GM10266 (cell line): ENCODE data around the gene AIFM3.
"Not testable (repeated sequence)": the region's sequence is repeated elsewhere in the genome, so short reads cannot be mapped to it uniquely, and the experiment has no call there.

ENCODE experiments used
- DNase-seq: peaks from one replicate; pipeline ENCODE4 v3.0.0; 2012; ENCODE audit errors: extremely low spot score
- CTCF ChIP-seq: IDR thresholded peaks from 2 replicates; pipeline ENCODE4 v1.5.1; 2012; ENCODE audit warnings: mild to moderate bottlenecking, low read depth; ENCODE audit not compliant: control insufficient read depth, insufficient read depth; ENCODE audit errors: missing control alignments

Gene AIFM3

GRCh38 chr22:20927940-20928572 lies 39.0 kb upstream of the AIFM3 start:
- TF ChIP-seq CTCF, result no peak
- no peak for DNase-seq

DNA sequence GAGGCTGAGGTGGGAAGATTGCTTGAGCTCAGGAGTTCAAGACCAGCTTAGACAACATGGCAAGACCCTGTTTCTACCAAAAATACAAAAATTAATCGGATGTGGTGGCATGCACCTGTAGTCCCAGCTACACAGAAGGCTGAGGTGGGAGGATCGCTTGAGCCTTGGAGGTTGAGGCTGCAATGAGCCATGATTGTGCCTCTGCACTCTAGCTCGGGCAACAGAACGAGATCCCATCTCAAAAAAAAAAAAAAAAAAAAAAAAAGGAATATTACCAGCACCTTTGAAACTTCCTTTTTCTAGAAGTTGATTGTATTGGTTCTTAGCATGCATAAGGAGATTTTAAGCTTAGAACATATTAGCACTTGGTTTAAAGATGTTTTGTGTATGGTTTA lies 38.5 kb upstream of the AIFM3 start:
- DNase-seq, result no peak
- no peak for TF ChIP-seq CTCF

- DNase-seq, result no peak
- TF ChIP-seq CTCF, result no peak
Measured at GRCh38 chr22:20930004-20930403, 37.1 kb upstream of the AIFM3 start.

- DNase-seq, result not testable (repeated sequence)
Measured at GRCh38 chr22:20930435-20930834, 36.6 kb upstream of the AIFM3 start.

DNA sequence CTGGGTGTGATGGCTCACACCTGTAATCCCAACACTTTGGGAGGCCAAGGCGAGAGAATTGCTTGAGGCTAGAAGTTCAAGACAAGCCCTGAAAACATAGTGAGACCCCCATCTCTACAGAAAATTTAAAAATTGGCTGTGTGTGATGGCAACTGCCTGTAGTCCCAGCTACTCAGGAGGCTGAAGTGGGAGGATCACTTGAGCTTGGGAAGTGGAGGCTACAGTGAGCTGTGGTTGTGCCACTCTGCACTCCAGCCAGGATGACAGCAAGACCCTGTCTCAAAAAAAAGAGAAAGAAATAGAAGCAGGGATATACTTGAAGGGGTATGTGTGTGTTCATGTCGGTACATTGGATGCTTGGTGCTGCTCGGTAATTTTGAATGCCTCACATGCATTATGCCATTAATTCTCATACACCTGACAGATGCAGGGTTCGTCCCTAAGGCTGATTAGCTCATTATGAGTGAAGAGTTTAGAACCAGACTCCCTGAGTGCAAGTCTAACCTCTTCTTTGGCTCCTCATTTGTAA lies 35.9 kb upstream of the AIFM3 start:
- DNase-seq, result no peak
- TF ChIP-seq CTCF, result no peak

DNA sequence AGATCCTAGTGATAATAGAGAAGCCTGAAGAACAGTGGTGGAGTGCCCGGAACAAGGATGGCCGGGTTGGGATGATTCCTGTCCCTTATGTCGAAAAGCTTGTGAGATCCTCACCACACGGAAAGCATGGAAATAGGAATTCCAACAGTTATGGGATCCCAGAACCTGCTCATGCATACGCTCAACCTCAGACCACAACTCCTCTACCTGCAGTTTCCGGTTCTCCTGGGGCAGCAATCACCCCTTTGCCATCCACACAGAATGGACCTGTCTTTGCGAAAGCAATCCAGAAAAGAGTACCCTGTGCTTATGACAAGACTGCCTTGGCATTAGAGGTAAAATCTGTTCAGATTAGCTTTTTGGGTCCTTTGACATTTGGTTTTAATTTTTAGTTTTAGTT lies 33.1 kb upstream of the AIFM3 start:
- no peak for TF ChIP-seq CTCF
- DNase-seq, result no peak

- not testable (repeated sequence) for DNase-seq
Measured at GRCh38 chr22:20935049-20935448, 32.0 kb upstream of the AIFM3 start.

DNA sequence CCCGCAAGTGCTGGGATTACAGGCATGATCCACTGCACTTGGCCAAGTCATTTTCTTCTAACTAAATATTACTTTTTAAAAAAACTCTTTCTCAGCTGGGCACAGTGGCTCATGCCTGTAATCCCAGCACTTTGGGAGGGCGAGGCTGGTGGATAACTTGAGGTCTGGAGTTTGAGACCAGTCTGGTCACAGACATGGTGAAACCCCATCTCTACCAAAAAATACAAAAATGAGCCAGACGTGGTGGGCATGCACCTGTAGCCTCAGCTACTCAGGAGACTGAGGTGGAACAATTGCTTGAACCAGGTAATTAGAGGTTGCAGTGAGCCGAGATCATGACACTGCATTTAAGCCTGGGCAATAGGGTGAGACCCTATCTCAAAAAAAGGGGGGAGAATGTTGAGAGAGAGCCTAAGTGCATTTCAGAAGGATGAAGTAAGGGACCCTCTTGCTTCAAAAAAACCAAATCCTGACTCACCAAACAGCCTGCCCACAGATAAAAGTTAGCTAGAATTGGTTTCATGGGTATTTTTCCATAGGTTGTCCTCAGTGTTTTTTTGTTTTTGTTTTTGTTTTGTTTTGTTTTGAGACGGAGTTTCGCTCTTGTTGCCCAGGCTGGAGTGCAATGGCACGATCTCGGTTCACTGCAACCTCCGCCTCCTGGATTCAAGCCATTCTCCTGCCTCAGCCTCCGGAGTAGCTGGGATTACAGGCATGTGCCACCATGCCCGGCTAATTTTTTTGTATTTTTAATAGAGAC lies 31.1 kb upstream of the AIFM3 start:
- not testable (repeated sequence) for DNase-seq
